CD4-positive, alpha-beta T cell treated with Interleukin-2 at 100 ng/mL for 4 hours (primary cell): Measurements from ENCODE around the gene KIAA0930.
A peak's percentile ranks its signal among the peaks of the same experiment; 100 is the strongest.
"Not testable (repeated sequence)": the region's sequence is repeated elsewhere in the genome, so short reads cannot be mapped to it uniquely, and the experiment has no call there.

Experiments
- DNase-seq: peaks from one replicate; pipeline ENCODE4 v3.0.0-alpha.2; 2020; ENCODE audit warnings: low spot score

KIAA0930 gene

GRCh38 chr22:45200860-45201511 lies 39.7 kb downstream of the KIAA0930 start:
- no peak for DNase-seq

- DNase-seq, result no peak
Measured at GRCh38 chr22:45200230-45200629, 40.5 kb downstream of the KIAA0930 start.

DNA sequence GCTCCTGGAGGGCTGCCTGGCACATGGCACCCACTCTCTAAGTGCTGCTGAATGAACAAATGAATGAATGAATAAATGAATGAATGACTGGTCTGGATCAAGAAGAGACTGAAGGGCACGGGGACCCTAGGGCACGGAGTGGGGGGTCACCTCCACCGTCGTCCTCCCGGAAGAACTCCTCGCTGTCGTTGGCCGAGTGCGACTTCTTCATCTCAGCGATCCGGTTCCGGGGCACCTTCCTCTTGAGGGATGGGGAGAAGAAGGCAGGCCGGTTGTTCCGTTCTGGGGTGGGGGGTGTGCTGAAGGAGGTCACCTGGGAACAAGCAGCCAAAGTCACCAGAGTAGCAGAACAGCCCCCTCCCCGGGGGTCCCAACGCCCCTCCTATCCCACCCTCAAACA lies 41.0 kb downstream of the KIAA0930 start:
- no peak for DNase-seq

GRCh38 chr22:45198463-45198795 lies 42.3 kb downstream of the KIAA0930 start:
- no peak for DNase-seq

DNA sequence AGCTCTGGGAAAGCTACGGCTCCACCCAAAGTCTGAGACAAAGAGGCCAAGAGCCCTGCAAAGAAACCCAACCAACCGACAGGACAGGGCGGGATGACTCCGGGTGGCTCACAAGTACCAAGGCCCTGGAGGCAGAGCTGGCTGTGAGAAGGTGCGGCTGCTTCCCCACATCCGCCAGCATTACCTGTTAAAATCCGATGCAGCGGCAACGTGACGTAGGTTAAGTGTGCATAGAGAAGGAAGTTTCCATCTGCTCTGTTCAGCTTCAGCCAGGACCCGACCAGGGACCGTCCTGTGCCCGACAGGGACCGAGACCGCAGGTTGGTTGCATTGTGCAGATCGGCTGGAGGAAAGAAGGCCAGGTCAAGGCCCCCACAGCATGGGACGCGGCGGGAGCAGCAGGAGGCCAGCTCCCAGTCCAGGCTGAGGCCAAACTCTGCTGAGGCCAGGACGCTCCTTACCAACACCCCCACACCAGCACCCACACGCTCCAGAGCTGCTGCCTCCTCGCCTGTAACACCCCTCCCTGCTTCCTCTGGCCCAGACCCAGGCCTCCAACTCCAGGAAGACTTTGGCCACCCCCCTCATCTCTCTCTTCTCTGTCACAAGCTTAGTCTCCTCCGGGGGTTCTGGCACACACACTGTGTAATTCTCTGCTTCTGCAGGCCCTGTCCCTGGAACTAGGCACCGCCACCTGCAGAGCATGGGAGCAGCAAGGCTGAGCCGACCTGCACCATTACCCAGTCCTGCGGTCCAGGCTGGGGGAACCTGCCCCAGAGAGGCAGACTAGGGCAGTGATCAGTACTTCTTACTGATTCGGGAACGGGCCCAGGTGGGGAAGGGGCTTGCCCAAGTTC lies 42.9 kb downstream of the KIAA0930 start:
- no peak for DNase-seq

GRCh38 chr22:45196926-45197605 lies 43.6 kb downstream of the KIAA0930 start:
- DNase-seq, result no peak

- no peak for DNase-seq
Measured at GRCh38 chr22:45196308-45196707, 44.4 kb downstream of the KIAA0930 start.

DNA sequence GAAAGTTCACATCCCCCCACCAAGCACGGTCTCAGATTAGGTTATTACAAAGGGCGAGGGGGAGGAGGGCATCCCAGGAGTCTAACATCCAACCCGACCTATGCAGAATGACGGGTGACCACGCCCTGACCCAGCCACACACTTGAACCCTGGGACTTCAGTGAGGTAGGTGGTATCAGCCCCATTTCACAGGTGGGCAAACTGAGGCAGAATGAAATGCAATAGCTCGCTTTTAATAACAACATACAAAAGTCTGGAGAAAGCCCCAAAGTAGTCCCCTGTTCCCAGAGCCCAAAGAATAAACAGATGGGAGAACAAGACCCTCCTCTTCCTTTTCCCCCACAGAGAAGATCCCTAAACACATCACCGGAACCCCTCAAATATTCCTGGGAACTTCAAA lies 45.1 kb downstream of the KIAA0930 start:
- no peak for DNase-seq

DNA sequence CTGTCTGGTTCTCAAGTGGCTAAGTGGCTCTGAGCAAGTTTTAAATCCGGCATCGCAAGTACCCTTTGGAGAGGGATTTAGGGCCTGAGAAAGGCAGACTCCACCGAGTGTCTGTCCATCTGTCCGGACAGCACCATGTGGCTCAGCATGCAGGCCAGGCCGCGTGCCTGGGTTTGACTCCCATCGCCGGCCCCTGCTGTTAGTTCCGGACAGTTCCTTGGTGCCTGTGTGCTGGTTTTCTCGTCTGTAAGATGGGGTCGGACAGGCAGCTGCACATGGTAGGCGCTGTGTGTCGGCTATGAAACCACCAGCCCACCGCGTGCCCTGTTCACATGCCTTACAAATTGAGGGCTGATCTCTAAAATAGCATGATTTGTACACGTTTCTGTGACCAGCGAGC lies 46.0 kb downstream of the KIAA0930 start:
- DNase-seq, result no peak

- no peak for DNase-seq
Measured at GRCh38 chr22:45192701-45193187, 48.0 kb downstream of the KIAA0930 start.

DNA sequence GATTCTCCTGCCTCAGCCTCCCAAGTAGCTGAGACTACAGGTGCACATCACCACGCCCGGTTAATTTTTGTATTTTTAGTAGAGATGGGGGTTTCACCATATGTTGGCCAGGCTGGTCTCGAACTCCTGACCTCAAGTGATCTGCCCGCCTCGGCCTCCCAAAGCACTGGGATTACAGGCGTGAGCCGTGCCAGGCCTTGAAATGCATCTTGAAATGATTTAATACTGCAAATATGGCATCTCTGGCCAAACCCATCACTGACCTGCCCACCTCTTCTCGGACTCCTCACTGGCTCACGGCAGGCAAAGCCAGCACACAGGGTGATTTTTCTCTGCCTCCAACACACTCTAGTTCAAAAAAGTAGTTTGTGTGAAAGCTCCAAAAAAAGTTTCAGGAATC lies 48.9 kb downstream of the KIAA0930 start:
- DNase-seq, result not testable (repeated sequence)

DNA sequence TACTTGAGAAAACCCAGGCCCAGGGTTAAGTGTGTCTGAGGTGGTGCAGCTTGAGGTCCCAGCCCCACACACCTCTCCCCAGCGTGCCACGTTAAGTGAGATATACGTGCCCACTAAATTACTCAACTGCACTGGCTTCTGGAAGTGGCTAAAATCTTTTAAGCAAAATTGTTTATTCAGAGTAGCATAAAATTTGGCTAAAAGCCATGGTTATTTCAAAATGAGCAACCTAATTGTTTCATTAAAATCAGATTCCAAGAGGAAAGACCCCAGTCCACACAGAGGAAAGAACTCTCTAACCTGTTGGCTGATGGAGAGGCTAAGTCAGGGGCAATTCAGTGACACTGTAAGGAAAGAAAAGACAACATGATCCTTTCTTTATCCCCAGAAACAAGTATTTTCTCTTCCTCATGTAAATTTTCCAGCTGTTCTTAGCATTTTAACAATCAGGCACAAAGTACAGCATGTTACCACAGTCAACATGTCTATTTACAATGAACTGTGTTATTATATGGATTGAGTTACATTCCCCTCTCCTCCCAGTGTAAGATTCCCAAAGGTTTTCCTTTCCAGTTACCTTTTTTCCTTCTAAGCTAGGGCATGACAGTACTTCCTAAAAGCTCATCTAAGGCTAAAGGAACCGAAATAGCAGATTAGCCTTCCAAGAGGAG lies 50.4 kb downstream of the KIAA0930 start:
- no peak for DNase-seq

GRCh38 chr22:45188779-45189178 lies 51.9 kb downstream of the KIAA0930 start:
- no peak for DNase-seq

DNA sequence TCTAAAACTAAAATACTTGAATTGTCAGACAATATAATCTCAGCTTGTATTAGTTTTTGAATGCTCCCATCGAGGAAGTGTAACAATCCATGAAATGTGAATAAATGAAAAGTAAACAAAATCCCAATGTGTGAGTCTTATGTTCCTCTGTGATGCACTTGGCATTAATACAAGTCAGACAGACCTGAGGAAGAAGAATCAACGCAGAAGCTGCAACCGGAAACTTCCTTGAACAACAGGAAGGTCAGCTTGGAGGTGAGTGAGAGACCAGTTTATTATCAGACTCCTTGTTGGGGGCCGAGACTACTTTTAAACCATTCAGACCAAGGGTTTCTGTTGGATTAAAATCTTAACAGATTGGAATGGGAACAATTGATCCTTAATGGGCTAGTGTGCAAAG lies 52.8 kb downstream of the KIAA0930 start:
- DNase-seq, result no peak

DNA sequence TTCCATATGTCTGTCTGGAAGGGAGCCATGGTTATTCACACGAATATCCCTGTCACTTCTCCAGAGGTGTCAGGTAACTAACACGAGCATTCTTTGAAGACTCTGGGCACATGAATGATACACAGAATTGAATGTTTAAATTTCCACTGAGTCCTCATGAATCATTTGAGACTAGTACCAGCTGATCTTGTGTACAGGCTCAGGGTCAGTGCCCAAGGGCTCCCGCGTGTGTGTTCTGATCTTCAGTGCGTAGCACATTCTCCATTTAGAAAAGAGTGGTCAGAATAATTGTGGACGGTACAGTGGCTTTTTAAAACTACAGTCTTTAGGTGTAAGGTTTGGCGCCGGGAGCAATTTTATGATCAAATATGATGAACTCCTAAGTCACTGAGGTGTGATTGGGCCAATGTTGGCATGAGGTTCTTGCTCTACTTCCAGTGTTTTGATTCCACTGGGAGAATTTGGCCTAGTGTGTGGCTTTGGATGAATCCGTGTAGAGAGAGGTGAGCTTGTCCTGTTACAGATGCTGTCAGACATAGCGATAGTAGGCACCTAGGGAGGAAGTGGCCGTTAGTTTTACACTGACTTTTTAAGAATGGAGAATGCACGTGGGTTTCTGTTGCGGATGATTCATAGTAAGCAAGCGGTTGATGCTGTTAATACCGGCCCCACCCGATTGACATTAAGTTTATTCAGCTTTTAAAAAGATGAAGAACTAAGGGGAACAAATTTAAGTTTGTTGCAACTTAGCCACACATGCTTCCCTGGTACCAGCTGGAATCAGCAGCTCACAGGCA lies 54.8 kb downstream of the KIAA0930 start:
- peak; percentile 17 for DNase-seq

DNA sequence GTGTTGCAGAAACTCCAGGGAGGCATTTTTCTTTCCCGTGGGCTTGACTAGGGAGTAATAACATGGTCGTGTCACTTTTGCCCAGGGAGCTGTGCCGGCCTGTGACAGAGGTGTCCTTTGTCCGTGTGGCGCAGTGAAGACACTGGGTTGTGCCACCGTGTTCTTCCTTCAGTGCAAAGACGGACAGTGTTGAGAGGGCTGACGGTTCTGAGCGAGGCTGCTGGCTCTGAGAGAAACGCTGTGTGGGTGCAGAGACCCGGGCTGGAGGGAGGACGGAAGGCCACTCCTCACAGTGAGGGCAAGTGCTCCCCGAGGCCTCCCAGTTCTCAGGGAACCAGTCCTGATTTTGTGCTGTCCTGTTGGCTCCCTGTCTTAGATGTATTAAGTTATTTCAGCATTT lies 56.7 kb downstream of the KIAA0930 start:
- DNase-seq, result no peak

DNA sequence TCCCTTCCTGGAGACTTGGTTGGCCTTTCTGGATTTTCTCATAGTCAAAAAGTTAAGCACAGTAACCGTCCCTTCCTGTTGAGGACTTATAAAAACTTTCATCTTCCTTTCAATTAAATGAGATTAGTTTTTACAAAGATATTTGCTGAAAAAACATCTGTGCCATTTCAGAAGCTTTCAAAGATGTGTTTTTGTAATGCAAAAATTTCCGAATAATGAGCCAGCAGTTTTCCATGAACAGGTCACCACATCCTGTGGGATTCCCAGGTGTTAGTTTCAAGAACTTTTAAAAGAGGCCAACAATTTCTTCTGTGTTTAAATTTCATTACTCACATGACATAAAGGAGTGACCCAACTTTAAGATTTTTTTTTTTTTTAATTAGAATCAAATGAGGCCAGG lies 58.9 kb downstream of the KIAA0930 start:
- no peak for DNase-seq

DNA sequence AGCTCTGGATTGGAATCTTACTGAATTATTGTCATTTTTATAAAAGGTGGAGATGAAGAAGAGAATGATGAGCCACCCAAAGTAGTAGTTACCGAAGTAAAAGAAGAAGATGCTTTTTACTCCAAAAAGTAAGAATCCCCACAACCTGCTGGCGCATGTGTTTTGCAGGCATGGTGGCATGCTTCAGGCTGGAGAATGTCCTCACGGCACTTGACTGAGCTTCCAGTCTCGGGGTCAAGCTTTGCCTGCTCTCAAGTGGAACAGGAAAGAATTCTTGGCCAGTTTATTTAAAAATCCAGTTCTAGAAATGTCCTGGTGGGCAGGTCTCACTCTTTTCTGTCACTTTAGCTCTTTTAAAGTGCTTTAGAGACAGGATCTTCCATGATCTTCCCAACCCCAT lies 59.5 kb downstream of the KIAA0930 start:
- no peak for DNase-seq

GRCh38 chr22:45180146-45180679 lies 60.5 kb downstream of the KIAA0930 start:
- DNase-seq, result no peak

GRCh38 chr22:45179276-45180049 lies 61.2 kb downstream of the KIAA0930 start:
- DNase-seq, result peak; percentile 54
